SU-DHL-6 (cell line): ENCODE results near the gene COX7C.

ENCODE experiments used
- H2AFZ ChIP-seq: fragments of 200-600 bp; sonication (generic); 2 replicates; pipeline ENCODE4 v1.6.1; 2014; ENCODE audit warnings: low read depth, mild to moderate bottlenecking, moderate library complexity, mixed read lengths, antibody characterized with exemption, low read length; ENCODE audit not compliant: severe bottlenecking
- H3F3A ChIP-seq: fragments of 200-600 bp; shearing (Covaris generic); 2 replicates; pipeline ENCODE4 v1.6.0; 2016; ENCODE audit warnings: antibody characterized with exemption, mild to moderate bottlenecking; ENCODE audit not compliant: insufficient read depth
- H3K27ac ChIP-seq: fragments of 200-600 bp; sonication (generic); 2 replicates; pipeline ENCODE4 v1.5.1; 2016; ENCODE audit warnings: low read depth, mild to moderate bottlenecking, low read length, moderate library complexity, mixed read lengths
- H3K27me3 ChIP-seq: fragments of 200-600 bp; sonication (generic), shearing (Covaris generic); 2 replicates; pipeline ENCODE4 v1.6.0; 2014; ENCODE audit warnings: mild to moderate bottlenecking, low read length
- H3K36me3 ChIP-seq: fragments of 200-600 bp; sonication (generic); 2 replicates; pipeline ENCODE4 v1.6.1; 2014; ENCODE audit warnings: mild to moderate bottlenecking, low read length, mixed read lengths
- H3K4me2 ChIP-seq: fragments of 300-600, 200-600 bp; shearing (Covaris generic), sonication (generic); 2 replicates; pipeline ENCODE4 v1.6.0; 2014; ENCODE audit warnings: low read length, low read depth, mild to moderate bottlenecking; ENCODE audit not compliant: poor library complexity, severe bottlenecking
- H3K4me3 ChIP-seq: fragments of 200-600 bp; sonication (generic); 2 replicates; pipeline ENCODE4 v1.5.1; 2014; ENCODE audit warnings: antibody characterized with exemption, low read length, mild to moderate bottlenecking, mixed read lengths; ENCODE audit not compliant: insufficient read depth, poor library complexity, severe bottlenecking
- H3K79me2 ChIP-seq: fragments of 200-600 bp; sonication (generic); 2 replicates; pipeline ENCODE4 v1.6.1; 2014; ENCODE audit warnings: mild to moderate bottlenecking, low read length, moderate library complexity; ENCODE audit not compliant: insufficient read depth
- H3K9ac ChIP-seq: fragments of 200-600 bp; sonication (generic); 2 replicates; pipeline ENCODE4 v1.7.0; 2014; ENCODE audit warnings: mild to moderate bottlenecking, low read length
- H3K9me2 ChIP-seq: fragments of 200-600 bp; sonication (generic); replicated peaks from 2 replicates; pipeline ENCODE4 v1.6.1; 2014; ENCODE audit warnings: low read length; ENCODE audit not compliant: insufficient read depth
- H3K9me3 ChIP-seq: fragments of 200-600 bp; sonication (generic); 2 replicates; pipeline ENCODE4 v1.6.1; 2014; ENCODE audit warnings: low read length, mixed read lengths; ENCODE audit not compliant: insufficient read depth
- H4K20me1 ChIP-seq: fragments of 200-600 bp; sonication (generic); 2 replicates; pipeline ENCODE4 v1.6.1; 2014; ENCODE audit warnings: low read depth, mild to moderate bottlenecking, antibody characterized with exemption, low read length, moderate library complexity, mixed read lengths
- EZH2phosphoT487 ChIP-seq: fragments of 200-600 bp; sonication (generic), shearing (Covaris generic); conservative IDR thresholded peaks from 2 replicates; pipeline ENCODE4 v1.6.1; 2018; ENCODE audit warnings: mild to moderate bottlenecking, antibody characterized with exemption, low read length, moderate library complexity, mixed read lengths
- TF ChIP-seq, protein P1 (sequence below): fragments of 200-600 bp; sonication (generic); IDR thresholded peaks from one replicate; pipeline ENCODE4 v1.5.1; 2017; ENCODE audit warnings: antibody characterized with exemption, mild to moderate bottlenecking, low read length, moderate library complexity; ENCODE audit not compliant: insufficient read depth, poor library complexity, severe bottlenecking

COX7C gene

DNA sequence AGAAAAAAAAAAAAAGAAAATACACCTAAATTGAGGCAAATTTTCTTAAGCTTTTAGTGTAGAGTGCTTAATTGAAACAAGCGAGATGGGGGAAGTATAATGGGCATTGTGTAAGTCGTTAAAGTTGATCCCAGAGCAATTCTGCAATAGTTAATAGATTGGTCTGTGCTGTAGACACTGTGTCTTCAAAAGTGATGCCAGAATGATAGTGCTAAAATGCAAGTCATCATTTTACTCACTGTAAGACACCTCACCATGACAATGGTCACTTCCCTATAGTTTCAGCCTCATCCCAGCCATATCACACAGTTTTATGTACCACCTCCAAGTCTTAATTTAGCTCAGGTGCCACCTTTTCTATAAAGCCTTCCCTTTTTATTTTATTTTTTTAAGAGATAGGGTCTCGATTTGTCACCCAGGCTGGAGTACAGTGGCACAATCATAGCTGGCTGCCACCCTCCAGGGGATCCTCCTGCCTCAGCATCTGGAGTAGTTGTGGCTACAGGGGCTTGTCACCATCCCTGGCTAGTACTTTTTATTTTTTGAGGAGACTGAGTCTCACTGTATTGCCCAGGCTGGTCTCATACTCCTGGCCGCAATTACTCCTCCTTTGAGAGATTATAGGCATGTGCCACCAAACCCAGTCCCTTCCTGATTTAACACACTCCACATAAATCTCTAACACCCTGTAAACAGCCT lies 6.2 kb downstream of the COX7C start:
- H4K20me1 ChIP-seq, result no peaks in the 10 kb centered on the region

DNA sequence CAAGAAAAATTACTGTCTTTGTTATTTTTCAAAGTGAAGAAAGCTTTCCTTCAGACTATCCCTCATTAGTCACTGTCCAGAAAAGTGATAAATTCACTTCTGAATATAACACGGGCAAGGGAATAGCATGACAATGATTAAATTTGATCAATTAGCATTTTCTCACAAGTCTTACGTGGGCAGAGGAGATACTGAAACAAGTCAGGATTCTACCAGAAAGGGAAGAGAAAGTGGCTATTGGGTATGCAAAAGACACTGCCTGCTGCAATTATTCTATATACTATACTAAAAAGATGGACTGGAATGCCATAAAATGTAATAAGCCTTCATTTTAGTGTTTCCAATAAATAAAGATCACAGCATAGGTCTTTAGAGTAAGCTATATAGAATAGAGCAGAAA lies 7.4 kb downstream of the COX7C start:
- Histone ChIP-seq H3K36me3 (peaks cover 17% of the 10 kb centered on the region), H3K79me2 (no peaks in the 10 kb centered on the region), H4K20me1 (no peaks in the 10 kb centered on the region), H3K9me3 (no peaks in the 10 kb centered on the region), H3F3A (peaks cover 24% of the 10 kb centered on the region), H2AFZ (no peak overlapping the region), H3K9ac (no peak overlapping the region), H3K4me3 (no peak overlapping the region), H3K27me3 (no peaks in the 10 kb centered on the region), H3K27ac (no peak overlapping the region), H3K9me2 (no peaks in the 10 kb centered on the region), H3K4me2 (no peak overlapping the region)
- no peak for TF ChIP-seq EZH2phosphoT487
- TF ChIP-seq, protein P1, sequence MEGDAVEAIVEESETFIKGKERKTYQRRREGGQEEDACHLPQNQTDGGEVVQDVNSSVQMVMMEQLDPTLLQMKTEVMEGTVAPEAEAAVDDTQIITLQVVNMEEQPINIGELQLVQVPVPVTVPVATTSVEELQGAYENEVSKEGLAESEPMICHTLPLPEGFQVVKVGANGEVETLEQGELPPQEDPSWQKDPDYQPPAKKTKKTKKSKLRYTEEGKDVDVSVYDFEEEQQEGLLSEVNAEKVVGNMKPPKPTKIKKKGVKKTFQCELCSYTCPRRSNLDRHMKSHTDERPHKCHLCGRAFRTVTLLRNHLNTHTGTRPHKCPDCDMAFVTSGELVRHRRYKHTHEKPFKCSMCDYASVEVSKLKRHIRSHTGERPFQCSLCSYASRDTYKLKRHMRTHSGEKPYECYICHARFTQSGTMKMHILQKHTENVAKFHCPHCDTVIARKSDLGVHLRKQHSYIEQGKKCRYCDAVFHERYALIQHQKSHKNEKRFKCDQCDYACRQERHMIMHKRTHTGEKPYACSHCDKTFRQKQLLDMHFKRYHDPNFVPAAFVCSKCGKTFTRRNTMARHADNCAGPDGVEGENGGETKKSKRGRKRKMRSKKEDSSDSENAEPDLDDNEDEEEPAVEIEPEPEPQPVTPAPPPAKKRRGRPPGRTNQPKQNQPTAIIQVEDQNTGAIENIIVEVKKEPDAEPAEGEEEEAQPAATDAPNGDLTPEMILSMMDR, result no peak

More for the DNA sequence above, 6.2 kb downstream of the COX7C start:
- no peak overlapping the region for H3K27ac ChIP-seq
- H3K4me3 ChIP-seq, result no peak overlapping the region
- H3K79me2 ChIP-seq, result peaks cover under 1% of the 10 kb centered on the region; the same call in 1 of the 2 replicates
- H3K9ac ChIP-seq, result no peak overlapping the region
- TF ChIP-seq, protein P1, result no peak
- no peak for TF ChIP-seq EZH2phosphoT487
- H3K27me3 ChIP-seq, result no peaks in the 10 kb centered on the region
- no peaks in the 10 kb centered on the region for H3K9me3 ChIP-seq
- no peak overlapping the region for H3K4me2 ChIP-seq
- peaks cover 29% of the 10 kb centered on the region for H3K36me3 ChIP-seq
- H3F3A ChIP-seq, result peaks cover 24% of the 10 kb centered on the region
- no peaks in the 10 kb centered on the region for H3K9me2 ChIP-seq
- H2AFZ ChIP-seq, result no peak overlapping the region

DNA sequence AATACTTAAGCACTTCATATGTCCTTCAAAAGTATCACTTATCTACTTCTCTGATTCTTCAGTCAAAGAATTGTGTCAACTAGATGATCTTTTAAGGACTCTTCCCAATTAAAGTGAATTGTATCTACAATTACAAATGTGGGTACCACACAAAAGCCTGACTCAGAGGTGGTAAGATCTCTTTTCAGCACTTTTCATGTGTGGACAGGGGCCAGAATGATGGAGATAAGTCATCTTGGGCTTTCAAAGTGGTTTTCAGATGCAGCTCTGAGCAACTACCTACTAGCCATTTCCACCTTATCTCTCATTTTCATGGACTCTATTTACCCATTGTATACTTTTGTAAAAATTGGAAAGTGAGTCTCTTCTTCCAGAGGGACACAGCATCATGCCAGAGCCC lies 8.4 kb downstream of the COX7C start:
- no peak overlapping the region for H3K4me2 ChIP-seq
- H3K27ac ChIP-seq, result no peak overlapping the region
- no peak overlapping the region for H2AFZ ChIP-seq
- no peak overlapping the region for H3K9ac ChIP-seq
- no peak overlapping the region for H3K4me3 ChIP-seq
- H3K9me3 ChIP-seq, result no peaks in the 10 kb centered on the region
- peaks cover 7% of the 10 kb centered on the region; the same call in 1 of the 2 replicates for H3K36me3 ChIP-seq
- H3K9me2 ChIP-seq, result no peaks in the 10 kb centered on the region
- no peaks in the 10 kb centered on the region for H4K20me1 ChIP-seq
- peaks cover 17% of the 10 kb centered on the region for H3F3A ChIP-seq
- H3K27me3 ChIP-seq, result no peaks in the 10 kb centered on the region
- TF ChIP-seq, protein P1, result no peak
- no peak for TF ChIP-seq EZH2phosphoT487
- no peaks in the 10 kb centered on the region for H3K79me2 ChIP-seq
